ENCODE data around the gene CD200R1L. TPM values are rescaled to one million over a fixed set of nuclear protein-coding genes. Genes with fewer than 3 reads are reported as not detected.

CD200R1L gene
- total RNA-seq, 1 experiment from 2014 or later = not detected

- Histone ChIP-seq H4K20me1 (ENCODE audit: control insufficient read depth, insufficient read depth, insufficient read length) (no peaks in the 10 kb centered on the region), H3K79me1 (ENCODE audit: insufficient read depth, low read depth, low read length, poor library complexity, severe bottlenecking) (no peaks in the 10 kb centered on the region), H2BK120ac (ENCODE audit: low read depth, low read length, poor library complexity, severe bottlenecking) (no peak overlapping the region), H2BK15ac (ENCODE audit: low read depth, low read length) (no peak overlapping the region), H3K18ac (ENCODE audit: insufficient read length, low read depth, low read length) (no peak overlapping the region), H4K91ac (ENCODE audit: insufficient read length, low read depth, low read length) (no peak overlapping the region), H3K56ac (ENCODE audit: insufficient read length, low read depth, low read length) (no peak overlapping the region), H3K4me2 (ENCODE audit: insufficient read depth, insufficient read length, low read length) (no peak overlapping the region), H2BK20ac (ENCODE audit: low read depth, low read length, poor library complexity, severe bottlenecking) (no peak overlapping the region), H2BK12ac (ENCODE audit: insufficient read length, low read depth, low read length) (no peak overlapping the region), H2BK5ac (ENCODE audit: insufficient read length, low read length) (no peak overlapping the region), H3K27me3 (ENCODE audit: insufficient read depth, low read length) (no peaks in the 10 kb centered on the region), H3K23me2 (ENCODE audit: insufficient read length, low read depth, low read length, poor library complexity, severe bottlenecking) (no peaks in the 10 kb centered on the region), H3K9ac (ENCODE audit: extremely low read depth, insufficient read length, low read length) (no peak overlapping the region), H3K27ac (ENCODE audit: insufficient read length, low read depth, low read length) (no peak overlapping the region), H2AK5ac (ENCODE audit: insufficient read length, low read length) (no peak overlapping the region), H3K79me2 (ENCODE audit: insufficient read depth, low read length) (no peaks in the 10 kb centered on the region), H3K23ac (ENCODE audit: insufficient read length, low read depth, low read length) (no peak overlapping the region), H3K14ac (ENCODE audit: insufficient read depth, low read length) (no peak overlapping the region), H3K9me3 (ENCODE audit: control insufficient read depth, low read depth, low read length) (no peaks in the 10 kb centered on the region), H3K4me1 (ENCODE audit: insufficient read depth, low read length) (peaks cover 2% of the 10 kb centered on the region; the same call in 1 of the 2 replicates), H3T11ph (ENCODE audit: low read length) (no peak overlapping the region), H3K4ac (ENCODE audit: low read depth, low read length) (no peak overlapping the region), H2AFZ (ENCODE audit: low read length) (no peak overlapping the region), H4K8ac (replicated peaks; ENCODE audit: insufficient read length, low read depth, low read length) (no peak overlapping the region), H4K5ac (ENCODE audit: insufficient read length, low read depth, low read length) (no peak overlapping the region)
- no peak for DNase-seq
- peaks cover 0 to 8% (median 2%) of the 10 kb centered on the region in 3 experiments; a peak in 3 of 7 replicates for H3K36me3 Mint-ChIP-seq (ENCODE audit: insufficient read depth in 1 of 3, low read depth in 3 of 3)
- peaks cover 0 to 10% of the 10 kb centered on the region in 2 experiments; a peak in 3 of 5 replicates for H3K9me3 Mint-ChIP-seq
- H3K27me3 Mint-ChIP-seq (ENCODE audit: low read depth) = no peaks in the 10 kb centered on the region
- H3K27ac Mint-ChIP-seq = no peak overlapping the region
- TF ChIP-seq CTCF (conservative IDR thresholded peaks at IDR 0.05) = no peak
- H3K4me3 Mint-ChIP-seq = no peak overlapping the region
- no CpG with 5 or more reads among the region's 6 CpGs for WGBS (ENCODE audit: extremely low coverage, insufficient read length, low lambda C conversion rate)
- peaks cover 15 to 20% of the 10 kb centered on the region in 2 experiments for H3K4me1 Mint-ChIP-seq
These were observed 52.0 kb downstream of the CD200R1L start for GRCh38 chr3:112794622-112795172.
